Muscle layer of duodenum (tissue), 2 donors: Measurements from ENCODE around the gene TMEM202.
"Not testable (repeated sequence)": the region's sequence is repeated elsewhere in the genome, so short reads cannot be mapped to it uniquely, and the experiment has no call there.

Source experiments
- H3K27ac ChIP-seq: one replicate; pipeline ENCODE4 v1.7.0; 2013; ENCODE audit warnings: mild to moderate bottlenecking, low read length
- H3K27me3 ChIP-seq: one replicate; pipeline ENCODE4 v1.7.0; 2013; ENCODE audit warnings: low read depth, mild to moderate bottlenecking, control low read depth, low read length
- H3K36me3 ChIP-seq, 2 donors: one replicate each; pipeline ENCODE4 v1.7.0; 2013; ENCODE audit warnings: low read length in 2 of 2, control low read depth in 1 of 2, mild to moderate bottlenecking in 1 of 2; ENCODE audit not compliant: insufficient read depth in 2 of 2, control insufficient read depth in 1 of 2
- H3K4me1 ChIP-seq, 2 donors: one replicate each; pipeline ENCODE4 v1.7.0; 2013; ENCODE audit warnings: low read length in 2 of 2, mild to moderate bottlenecking in 2 of 2, control low read depth in 1 of 2, moderate library complexity in 1 of 2; ENCODE audit not compliant: insufficient read depth in 2 of 2, control insufficient read depth in 1 of 2
- H3K4me3 ChIP-seq, 2 donors: one replicate each; pipeline ENCODE4 v1.7.0; 2013; ENCODE audit warnings: low read length in 2 of 2, low read depth in 1 of 2, mild to moderate bottlenecking in 1 of 2
- H3K9me3 ChIP-seq, 2 donors: one replicate each; pipeline ENCODE4 v1.7.0; 2013; ENCODE audit warnings: low read length in 2 of 2, control low read depth in 1 of 2, mild to moderate bottlenecking in 1 of 2; ENCODE audit not compliant: control insufficient read depth in 1 of 2
- donor health status: healthy.

TMEM202 gene

GRCh38 chr15:72437650-72438316 is 39.7 kb downstream of the TMEM202 start:
- no peak overlapping the region for H3K4me3 ChIP-seq
- no peaks in the 10 kb centered on the region for H3K27me3 ChIP-seq
- no peaks in the 10 kb centered on the region for H3K4me1 ChIP-seq
- peaks cover 10 to 17% of the 10 kb centered on the region in 2 donors for H3K9me3 ChIP-seq
- H3K36me3 ChIP-seq: no peaks in the 10 kb centered on the region
- H3K27ac ChIP-seq: no peak overlapping the region

GRCh38 chr15:72442848-72443247 is 44.7 kb downstream of the TMEM202 start:
- not testable (repeated sequence) for H3K9me3 ChIP-seq, H3K4me1 ChIP-seq, H3K27me3 ChIP-seq, H3K4me3 ChIP-seq, H3K36me3 ChIP-seq, H3K27ac ChIP-seq

- Histone ChIP-seq H3K27me3 (no peaks in the 10 kb centered on the region), H3K36me3 (no peaks in the 10 kb centered on the region), H3K27ac (no peak overlapping the region), H3K4me3 (no peak overlapping the region), H3K4me1 (no peaks in the 10 kb centered on the region), H3K9me3 (no peaks in the 10 kb centered on the region)
Measured at GRCh38 chr15:72445426-72445825, 47.3 kb downstream of the TMEM202 start.

- H3K36me3 ChIP-seq: no peaks in the 10 kb centered on the region
- no peaks in the 10 kb centered on the region for H3K27me3 ChIP-seq
- no peaks in the 10 kb centered on the region for H3K9me3 ChIP-seq
- no peaks in the 10 kb centered on the region for H3K4me1 ChIP-seq
- no peak overlapping the region for H3K27ac ChIP-seq
- no peak overlapping the region for H3K4me3 ChIP-seq
Measured at GRCh38 chr15:72450805-72451204, 52.7 kb downstream of the TMEM202 start.

GRCh38 chr15:72451224-72451623 is 53.1 kb downstream of the TMEM202 start:
- Histone ChIP-seq H3K9me3 (no peaks in the 10 kb centered on the region), H3K4me1 (no peaks in the 10 kb centered on the region), H3K27ac (no peak overlapping the region), H3K27me3 (no peaks in the 10 kb centered on the region), H3K4me3 (no peak overlapping the region), H3K36me3 (no peaks in the 10 kb centered on the region)

- Histone ChIP-seq H3K4me1 (peaks cover 0 to 3% of the 10 kb centered on the region in 2 donors), H3K27ac (no peak overlapping the region), H3K27me3 (no peaks in the 10 kb centered on the region), H3K4me3 (no peak overlapping the region), H3K36me3 (no peaks in the 10 kb centered on the region), H3K9me3 (no peaks in the 10 kb centered on the region)
Measured at GRCh38 chr15:72456684-72457083, 58.6 kb downstream of the TMEM202 start.
